Natural killer cell (primary cell): Measurements from ENCODE around the gene MRPS25. TPM values are rescaled to one million over a fixed set of nuclear protein-coding genes. Genes with fewer than 3 reads are reported as not detected.

Source experiments
- ATAC-seq, 3 donors: fragments of 150-1000 bp in 2 of 3; fragments of 200-7000 bp in 1 of 3; cut with Tn5 transposase; 1 replicate in 1 of 3; 2 replicates in 2 of 3; pipeline ENCODE4 v1.10.0; 2021; ENCODE audit warnings: mild to moderate bottlenecking in 2 of 3, moderate library complexity in 2 of 3
- DNase-seq, 2 donors: peaks; one replicate each; pipeline versions ENCODE4 v3.0.0 to v3.0.0-alpha.2; 2013 to 2021; ENCODE audit warnings: mixed read lengths in 1 of 2
- H3K27ac ChIP-seq: one replicate; pipeline ENCODE4 v1.5.1; 2013; ENCODE audit warnings: mild to moderate bottlenecking, low read length
- H3K27me3 ChIP-seq: one replicate; pipeline ENCODE4 v1.6.1; 2013; ENCODE audit warnings: low read length; ENCODE audit not compliant: control insufficient read depth, insufficient read depth
- H3K36me3 ChIP-seq: one replicate; pipeline ENCODE4 v1.6.1; 2013; ENCODE audit warnings: low read length; ENCODE audit not compliant: control insufficient read depth, insufficient read depth
- H3K4me1 ChIP-seq: one replicate; pipeline ENCODE4 v1.6.1; 2013; ENCODE audit warnings: low read length; ENCODE audit not compliant: control insufficient read depth, insufficient read depth
- H3K4me3 ChIP-seq: one replicate; pipeline ENCODE4 v1.5.1; 2013; ENCODE audit warnings: low read length
- H3K9me3 ChIP-seq: one replicate; pipeline ENCODE4 v1.6.1; 2013; ENCODE audit warnings: low read length; ENCODE audit not compliant: control insufficient read depth, insufficient read depth
- H3K27ac Mint-ChIP-seq, 2 donors: one replicate each; pipeline ENCODE4 v1.8.0; 2022; ENCODE audit warnings: mild to moderate bottlenecking in 2 of 2, mixed read lengths in 2 of 2, moderate library complexity in 1 of 2
- H3K27me3 Mint-ChIP-seq, 2 donors: one replicate each; pipeline ENCODE4 v1.8.0; 2022; ENCODE audit warnings: low read depth in 2 of 2, mixed read lengths in 2 of 2
- H3K36me3 Mint-ChIP-seq: one replicate; pipeline ENCODE4 v1.8.0; 2022; ENCODE audit warnings: mixed read lengths
- H3K4me1 Mint-ChIP-seq, 2 donors: one replicate each; pipeline ENCODE4 v1.8.0; 2022; ENCODE audit warnings: mixed read lengths in 2 of 2
- H3K4me3 Mint-ChIP-seq: one replicate; pipeline ENCODE4 v1.8.0; 2022; ENCODE audit warnings: mild to moderate bottlenecking, moderate library complexity, mixed read lengths
- H3K9me3 Mint-ChIP-seq, 2 donors: one replicate each; pipeline ENCODE4 v1.8.0; 2022; ENCODE audit warnings: mixed read lengths in 2 of 2
- WGBS: methylation state at CpG from one replicate; pipeline ENCODE4 v1.1.7; 2013; ENCODE audit warnings: missing lambda C conversion rate; ENCODE audit not compliant: insufficient coverage; 5-methylcytosine and 5-hydroxymethylcytosine counted together
- intact Hi-C: fragments of 100-400 bp; cut with micrococcal nuclease; formaldehyde crosslinking; loops from one replicate; pipeline ENCODE4 v1.14.2; 2022
- total RNA-seq, 4 donors: library from RNA; stranded (reverse); fragments of 120-200 nt in 1 of 4; gene quantifications; one replicate each; pipeline versions ENCODE4 v1.2.3 to v1.2.4, GENCODE V29; 2013 to 2022
- TF ChIP-seq, protein P1 (sequence below): fragments of 200-600 bp; IDR thresholded peaks from one replicate; pipeline ENCODE4 v1.8.0; 2022; ENCODE audit warnings: antibody characterized with exemption

The MRPS25 gene
- total RNA-seq, 3 donors from 2014 or later (not counting 1 experiment from before 2014, with no cell fraction given), result 32.3 to 41.4 (median 41.4) TPM

DNA sequence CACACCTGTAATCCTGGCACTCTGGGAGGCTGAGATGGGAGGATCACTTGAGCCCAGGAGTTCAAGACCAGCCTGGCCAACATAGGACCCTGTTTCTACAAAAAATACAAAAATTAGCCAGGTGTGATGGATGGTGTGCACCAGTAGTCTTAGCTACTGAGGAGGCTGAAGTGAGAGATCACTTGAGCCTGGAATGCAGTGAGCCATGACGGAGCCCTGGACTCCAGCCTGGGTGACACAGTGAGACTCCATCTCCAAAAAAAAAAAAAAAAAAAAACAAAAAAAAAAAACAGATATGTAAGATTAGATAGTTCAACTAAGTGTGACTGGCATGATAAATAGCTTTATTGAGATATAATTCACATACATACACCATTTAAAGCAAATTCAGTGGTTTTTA is 24.1 kb upstream of the MRPS25 start:
- Mint-ChIP-seq H3K9me3 (no peaks in the 10 kb centered on the region), H3K36me3 (peaks cover 11% of the 10 kb centered on the region), H3K27ac (no peak overlapping the region), H3K27me3 (no peaks in the 10 kb centered on the region), H3K4me3 (no peak overlapping the region), H3K4me1 (no peaks in the 10 kb centered on the region)
- ATAC-seq, result no peak
- Histone ChIP-seq H3K4me3 (no peak overlapping the region), H3K36me3 (peaks cover 56% of the 10 kb centered on the region), H3K27me3 (no peaks in the 10 kb centered on the region), H3K27ac (no peak overlapping the region), H3K4me1 (no peaks in the 10 kb centered on the region), H3K9me3 (no peaks in the 10 kb centered on the region)
- TF ChIP-seq, protein P1, sequence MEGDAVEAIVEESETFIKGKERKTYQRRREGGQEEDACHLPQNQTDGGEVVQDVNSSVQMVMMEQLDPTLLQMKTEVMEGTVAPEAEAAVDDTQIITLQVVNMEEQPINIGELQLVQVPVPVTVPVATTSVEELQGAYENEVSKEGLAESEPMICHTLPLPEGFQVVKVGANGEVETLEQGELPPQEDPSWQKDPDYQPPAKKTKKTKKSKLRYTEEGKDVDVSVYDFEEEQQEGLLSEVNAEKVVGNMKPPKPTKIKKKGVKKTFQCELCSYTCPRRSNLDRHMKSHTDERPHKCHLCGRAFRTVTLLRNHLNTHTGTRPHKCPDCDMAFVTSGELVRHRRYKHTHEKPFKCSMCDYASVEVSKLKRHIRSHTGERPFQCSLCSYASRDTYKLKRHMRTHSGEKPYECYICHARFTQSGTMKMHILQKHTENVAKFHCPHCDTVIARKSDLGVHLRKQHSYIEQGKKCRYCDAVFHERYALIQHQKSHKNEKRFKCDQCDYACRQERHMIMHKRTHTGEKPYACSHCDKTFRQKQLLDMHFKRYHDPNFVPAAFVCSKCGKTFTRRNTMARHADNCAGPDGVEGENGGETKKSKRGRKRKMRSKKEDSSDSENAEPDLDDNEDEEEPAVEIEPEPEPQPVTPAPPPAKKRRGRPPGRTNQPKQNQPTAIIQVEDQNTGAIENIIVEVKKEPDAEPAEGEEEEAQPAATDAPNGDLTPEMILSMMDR, result no peak
- intact Hi-C loops, result no loop called here
- no CpG with 5 or more reads among the region's 1 CpG for WGBS
- no peak for DNase-seq

DNA sequence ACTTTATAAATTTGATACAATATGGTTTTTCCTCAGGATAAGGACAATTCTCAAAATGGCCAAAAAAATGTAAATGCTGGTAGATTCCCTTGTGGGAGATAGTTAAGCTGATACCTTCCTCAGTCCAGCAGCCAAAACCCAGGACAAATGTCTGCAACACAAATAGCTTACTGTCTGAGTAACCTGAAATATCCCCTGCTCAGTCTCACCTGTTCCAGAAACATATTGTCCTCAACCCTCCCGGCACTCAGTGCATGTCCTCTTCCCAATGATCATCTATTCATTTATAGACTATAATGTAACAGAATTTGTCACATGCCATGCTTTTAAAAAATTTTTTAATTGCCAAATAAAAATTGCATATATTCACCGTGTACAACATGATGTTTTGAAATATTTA is 21.6 kb upstream of the MRPS25 start:
- no peak overlapping the region for H3K27ac Mint-ChIP-seq
- ATAC-seq (no peak), DNase-seq (no peak)
- H3K4me1 Mint-ChIP-seq, result no peaks in the 10 kb centered on the region
- H3K9me3 Mint-ChIP-seq, result no peaks in the 10 kb centered on the region
- WGBS, result 100% methylated on average over 2 of the region's 2 CpGs
- Histone ChIP-seq H3K27me3 (no peaks in the 10 kb centered on the region), H3K27ac (no peak overlapping the region), H3K4me3 (no peak overlapping the region), H3K36me3 (peaks cover 68% of the 10 kb centered on the region), H3K9me3 (no peaks in the 10 kb centered on the region), H3K4me1 (no peaks in the 10 kb centered on the region)
- H3K36me3 Mint-ChIP-seq, result peaks cover 11% of the 10 kb centered on the region
- H3K4me3 Mint-ChIP-seq, result no peak overlapping the region
- H3K27me3 Mint-ChIP-seq, result no peaks in the 10 kb centered on the region
- intact Hi-C loops, result no loop called here
- TF ChIP-seq, protein P1, result no peak

DNA sequence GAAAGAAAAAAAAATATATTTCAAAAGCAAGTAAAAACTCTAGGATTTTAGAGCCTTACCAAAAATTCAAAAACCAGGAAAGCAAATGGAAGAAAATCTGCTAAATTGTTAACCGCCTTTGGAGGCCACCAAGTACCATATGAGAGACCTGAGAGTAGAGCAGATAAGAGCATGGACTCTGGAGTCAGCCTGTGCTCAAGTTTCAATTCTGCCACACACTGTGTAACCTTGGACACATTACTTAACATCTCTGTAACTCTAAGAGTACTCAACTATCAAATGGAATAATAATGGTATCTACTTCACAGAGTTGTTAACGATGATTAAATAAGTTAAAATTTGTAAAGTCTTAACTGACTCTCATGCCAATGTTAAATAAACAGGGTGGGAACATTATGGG is 21.1 kb upstream of the MRPS25 start:
- H3K4me1 Mint-ChIP-seq, result no peaks in the 10 kb centered on the region
- 100% methylated on average over 1 of the region's 2 CpGs for WGBS
- Histone ChIP-seq H3K36me3 (peaks cover 69% of the 10 kb centered on the region), H3K27ac (no peak overlapping the region), H3K9me3 (no peaks in the 10 kb centered on the region), H3K27me3 (no peaks in the 10 kb centered on the region), H3K4me1 (no peaks in the 10 kb centered on the region), H3K4me3 (no peak overlapping the region)
- no peak for DNase-seq
- TF ChIP-seq, protein P1, result no peak
- no peaks in the 10 kb centered on the region for H3K9me3 Mint-ChIP-seq
- H3K27me3 Mint-ChIP-seq, result no peaks in the 10 kb centered on the region
- ATAC-seq, result no peak
- H3K27ac Mint-ChIP-seq, result no peak overlapping the region
- H3K36me3 Mint-ChIP-seq, result peaks cover 11% of the 10 kb centered on the region
- intact Hi-C loops, result no loop called here
- no peak overlapping the region for H3K4me3 Mint-ChIP-seq

DNA sequence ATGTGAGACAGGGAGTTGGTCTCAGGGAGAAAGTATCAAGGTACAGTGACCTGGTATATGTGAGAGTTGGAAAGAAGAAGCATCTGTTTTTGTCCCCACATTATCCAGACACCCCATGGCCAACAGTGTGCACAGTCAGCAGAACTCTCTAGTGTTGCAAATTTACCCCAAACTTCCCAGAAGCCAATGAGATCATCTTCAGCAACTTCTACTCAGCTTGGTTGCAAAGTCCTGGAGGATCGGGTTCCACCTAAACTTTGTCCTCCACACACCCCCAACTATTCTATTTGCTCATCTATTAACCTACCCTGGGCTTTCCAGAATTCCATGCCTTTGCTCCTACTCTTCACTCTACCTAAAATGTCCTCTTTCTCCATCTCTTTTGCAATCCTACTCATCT is 18.1 kb upstream of the MRPS25 start:
- TF ChIP-seq, protein P1, result no peak
- 92% methylated on average over 1 of the region's 1 CpG for WGBS
- H3K36me3 Mint-ChIP-seq, result peaks cover 26% of the 10 kb centered on the region
- no peak for ATAC-seq
- no peaks in the 10 kb centered on the region for H3K9me3 Mint-ChIP-seq
- Histone ChIP-seq H3K9me3 (no peaks in the 10 kb centered on the region), H3K27ac (no peak overlapping the region), H3K36me3 (peaks cover 80% of the 10 kb centered on the region), H3K27me3 (no peaks in the 10 kb centered on the region), H3K4me1 (no peaks in the 10 kb centered on the region), H3K4me3 (no peak overlapping the region)
- no peak overlapping the region for H3K27ac Mint-ChIP-seq
- H3K27me3 Mint-ChIP-seq, result no peaks in the 10 kb centered on the region
- no peak overlapping the region for H3K4me3 Mint-ChIP-seq
- H3K4me1 Mint-ChIP-seq, result no peaks in the 10 kb centered on the region
- intact Hi-C loops, result no loop called here
- no peak for DNase-seq
